Measurements from ENCODE around the gene MREG.

Gene MREG

GRCh38 chr2:215983581-215984351 lies 29.6 kb downstream of the MREG start:
- TF ChIP-seq TCF12 (IDR thresholded peaks at IDR 0.05; ENCODE audit: low read depth), result no peak
- TF ChIP-seq CEBPB (IDR thresholded peaks at IDR 0.05), result no peak
- no peak for TF ChIP-seq REST (IDR thresholded peaks at IDR 0.05; ENCODE audit: low read depth)
- TF ChIP-seq CREB1 (IDR thresholded peaks at IDR 0.05; ENCODE audit: low read depth), result no peak
- TF ChIP-seq EGR1 (IDR thresholded peaks at IDR 0.05), result no peak
- no peak for TF ChIP-seq TEAD4 (IDR thresholded peaks at IDR 0.05)
- no peak for TF ChIP-seq MAX (IDR thresholded peaks at IDR 0.05)
- no peak for TF ChIP-seq USF1 (IDR thresholded peaks at IDR 0.05)

GRCh38 chr2:215982465-215982875 lies 30.9 kb downstream of the MREG start:
- TF ChIP-seq REST (IDR thresholded peaks at IDR 0.05; ENCODE audit: low read depth) (no peak), FOXM1 (IDR thresholded peaks at IDR 0.05; ENCODE audit: borderline replicate concordance, low read depth) (no peak), EP300 (IDR thresholded peaks at IDR 0.05; ENCODE audit: borderline replicate concordance) (no peak), TCF12 (IDR thresholded peaks at IDR 0.05; ENCODE audit: low read depth) (no peak), ZBTB7A (IDR thresholded peaks at IDR 0.05; ENCODE audit: low read depth) (no peak), TEAD4 (IDR thresholded peaks at IDR 0.05) (no peak), EGR1 (IDR thresholded peaks at IDR 0.05) (no peak), CREB1 (IDR thresholded peaks at IDR 0.05; ENCODE audit: low read depth) (no peak), TAF1 (IDR thresholded peaks at IDR 0.05; ENCODE audit: low read depth) (no peak), YY1 (IDR thresholded peaks at IDR 0.05; ENCODE audit: low read depth) (no peak), MAX (IDR thresholded peaks at IDR 0.05) (no peak), RAD21 (IDR thresholded peaks at IDR 0.05; ENCODE audit: low read depth) (no peak), NFIC (IDR thresholded peaks at IDR 0.05) (no peak), USF1 (IDR thresholded peaks at IDR 0.05) (no peak), CEBPB (IDR thresholded peaks at IDR 0.05) (no peak)

- TF ChIP-seq TCF12 (IDR thresholded peaks at IDR 0.05; ENCODE audit: low read depth) (no peak), TEAD4 (IDR thresholded peaks at IDR 0.05) (no peak), ZBTB7A (IDR thresholded peaks at IDR 0.05; ENCODE audit: low read depth) (no peak), NFIC (IDR thresholded peaks at IDR 0.05) (no peak), RAD21 (IDR thresholded peaks at IDR 0.05; ENCODE audit: low read depth) (no peak), EGR1 (IDR thresholded peaks at IDR 0.05) (no peak), FOXM1 (IDR thresholded peaks at IDR 0.05; ENCODE audit: borderline replicate concordance, low read depth) (no peak), USF1 (IDR thresholded peaks at IDR 0.05) (no peak), YY1 (IDR thresholded peaks at IDR 0.05; ENCODE audit: low read depth) (no peak), CREB1 (IDR thresholded peaks at IDR 0.05; ENCODE audit: low read depth) (no peak), MAX (IDR thresholded peaks at IDR 0.05) (no peak), TAF1 (IDR thresholded peaks at IDR 0.05; ENCODE audit: low read depth) (no peak), REST (IDR thresholded peaks at IDR 0.05; ENCODE audit: low read depth) (no peak)
Measured at GRCh38 chr2:215981115-215981514, 32.2 kb downstream of the MREG start.
